ENCODE results near the gene CYP2F1. TPM values are rescaled to one million over a fixed set of nuclear protein-coding genes. Genes with fewer than 3 reads are reported as not detected.

Gene CYP2F1
- total and polyA plus RNA-seq, 9 of the 15 experiments (the other 6 are each of a cell fraction or from before 2014, with no cell fraction given), result 0.03 to 0.77 (median 0.18) TPM; not detected in 1

DNA sequence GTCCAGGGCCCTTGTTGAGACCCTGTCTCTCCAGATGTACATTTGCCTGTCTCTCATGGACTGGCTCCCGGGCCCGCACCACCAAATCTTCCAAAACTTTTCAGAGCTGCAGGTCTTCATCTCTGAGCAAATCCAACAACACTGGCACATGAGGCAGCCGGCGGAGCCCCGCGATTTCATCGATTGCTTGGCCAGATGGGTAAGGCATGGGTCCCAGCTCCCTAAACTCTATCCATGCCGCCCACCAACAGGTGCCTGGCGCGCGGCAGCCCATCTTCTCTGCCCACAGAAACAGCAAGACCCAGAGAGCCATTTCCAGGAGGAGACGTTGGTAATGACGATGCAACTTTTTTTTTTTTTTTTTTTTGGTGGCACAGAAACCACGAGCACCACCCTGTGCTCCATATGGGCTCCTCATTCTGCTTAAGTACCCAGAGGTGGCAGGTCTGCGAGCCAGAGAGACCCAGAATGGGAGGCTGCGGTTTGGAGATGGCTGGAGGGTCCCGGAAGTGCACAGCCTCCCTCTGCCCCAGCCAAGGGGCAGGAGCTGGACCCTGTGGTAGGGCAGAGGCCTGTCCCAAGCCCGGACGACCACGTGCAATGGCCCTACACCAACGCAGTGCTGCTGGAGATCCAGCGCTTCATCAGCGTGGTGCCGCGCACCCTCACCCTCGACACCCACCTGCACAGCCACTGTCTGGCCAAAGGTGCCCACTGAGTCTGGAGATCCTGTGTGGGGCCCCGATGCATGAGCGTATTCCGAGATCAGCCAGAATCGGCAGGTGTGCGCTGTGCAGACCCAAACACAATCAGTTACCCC lies 22.6 kb downstream of the CYP2F1 start:
- peaks cover 0 to 14% of the 10 kb centered on the region in 2 experiments; a peak in 2 of 5 replicates for H3K4me1 ChIP-seq (replicated peaks in 1 of 2; ENCODE audit: control insufficient read depth in 2 of 2, insufficient read depth in 2 of 2, low read length in 2 of 2)
- ChIA-PET CTCF (ENCODE audit: low intra/inter-chr PET ratio) (interaction anchor here (0.6 to 0.7 kb wide), 2 partner anchors 161 to 1344 kb away, joined by 4 read pairs; no protein-coding TSS in a partner anchor), POLR2A (no interaction called here)
- H3K4me3 ChIP-seq, result no peak overlapping the region
- no peaks in the 10 kb centered on the region for H3K9me3 ChIP-seq (replicated peaks; ENCODE audit: control insufficient read depth, insufficient read depth, low read depth, low read length)
- 32% methylated on average over 27 of the region's 31 CpGs for WGBS (ENCODE audit: insufficient coverage, low coverage, missing lambda C conversion rate)
- intact Hi-C loops (cut with micrococcal nuclease) (no loop called here), in situ Hi-C loops (cut with MboI) (no loop called here)
- no peaks in the 10 kb centered on the region for H3K36me3 ChIP-seq (ENCODE audit: control insufficient read depth, insufficient read depth, low read length)
- no peak overlapping the region for H2AFZ ChIP-seq (ENCODE audit: low read depth, low read length)
- H4K20me1 ChIP-seq (replicated peaks; ENCODE audit: control insufficient read depth, insufficient read depth, low read length), result no peaks in the 10 kb centered on the region; the same call in 1 of the 2 replicates
- no peak for DNase-seq (ENCODE audit: extremely low read depth in 1 of 4, low spot score in 3 of 4)
- TF ChIP-seq ZFP1 (CRISPR knock-in tag; IDR thresholded peaks at IDR 0.05) (no peak), ZNF41 (CRISPR knock-in tag; conservative IDR thresholded peaks at IDR 0.05) (no peak), NFE2L1 (tag; IDR thresholded peaks at IDR 0.05; ENCODE audit: borderline replicate concordance, low read depth) (no peak)
- TF ChIP-seq, protein P1, sequence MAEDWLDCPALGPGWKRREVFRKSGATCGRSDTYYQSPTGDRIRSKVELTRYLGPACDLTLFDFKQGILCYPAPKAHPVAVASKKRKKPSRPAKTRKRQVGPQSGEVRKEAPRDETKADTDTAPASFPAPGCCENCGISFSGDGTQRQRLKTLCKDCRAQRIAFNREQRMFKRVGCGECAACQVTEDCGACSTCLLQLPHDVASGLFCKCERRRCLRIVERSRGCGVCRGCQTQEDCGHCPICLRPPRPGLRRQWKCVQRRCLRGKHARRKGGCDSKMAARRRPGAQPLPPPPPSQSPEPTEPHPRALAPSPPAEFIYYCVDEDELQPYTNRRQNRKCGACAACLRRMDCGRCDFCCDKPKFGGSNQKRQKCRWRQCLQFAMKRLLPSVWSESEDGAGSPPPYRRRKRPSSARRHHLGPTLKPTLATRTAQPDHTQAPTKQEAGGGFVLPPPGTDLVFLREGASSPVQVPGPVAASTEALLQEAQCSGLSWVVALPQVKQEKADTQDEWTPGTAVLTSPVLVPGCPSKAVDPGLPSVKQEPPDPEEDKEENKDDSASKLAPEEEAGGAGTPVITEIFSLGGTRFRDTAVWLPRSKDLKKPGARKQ (CRISPR knock-in tag; IDR thresholded peaks at IDR 0.05), result no peak
- H3K27me3 ChIP-seq (ENCODE audit: control insufficient read depth in 2 of 2, insufficient read depth in 2 of 2, low read length in 2 of 2), result peaks cover 0 to 13% of the 10 kb centered on the region in 2 experiments; a peak in 1 of 5 replicates
- H3K9me1 ChIP-seq (ENCODE audit: control insufficient read depth, insufficient read depth, low read length), result no peaks in the 10 kb centered on the region
- FAIRE-seq, result no peak
- H3K79me2 ChIP-seq (ENCODE audit: control insufficient read depth, insufficient read depth, low read length), result no peaks in the 10 kb centered on the region
- no peak overlapping the region for H3K9ac ChIP-seq (ENCODE audit: insufficient read depth in 1 of 2, low read depth in 2 of 2, low read length in 2 of 2)
- H3K27ac ChIP-seq (ENCODE audit: extremely low read depth, low read depth, low read length), result no peak overlapping the region
- no TSS peak for BruUV-seq (replicated peaks)
- ATAC-seq, result no peak
- H3K4me2 ChIP-seq (ENCODE audit: insufficient read depth, low read length), result no peak overlapping the region
